Measurements from ENCODE around the gene DEDD2.

Gene DEDD2

DNA sequence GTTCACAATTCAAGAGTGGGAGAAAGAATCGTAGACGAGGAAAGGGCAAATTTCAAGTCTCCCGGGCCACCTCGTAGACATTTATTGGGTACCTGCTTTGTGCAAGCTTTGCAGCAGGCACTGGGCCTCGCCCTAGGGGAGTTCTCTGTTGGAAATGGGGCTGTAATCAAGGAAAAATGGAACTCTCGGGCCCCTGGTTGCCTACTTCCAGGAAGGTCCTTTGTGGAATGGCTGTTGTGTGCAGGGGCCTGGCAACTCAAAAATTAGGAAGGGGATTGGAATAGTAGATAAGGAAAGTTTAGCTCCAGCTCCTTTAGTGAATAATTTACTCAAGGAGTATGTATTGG lies 3.2 kb upstream of the DEDD2 start:
- TF ChIP-seq CTCF (conservative IDR thresholded peaks at IDR 0.05; ENCODE audit: low read depth, low read length), result no peak
- DNase-seq (ENCODE audit: low read depth), result no peak
- H3K4me3 ChIP-seq (ENCODE audit: low read length), result peak overlapping the region; percentile 93

GRCh38 chr19:42219812-42220750 lies 2.6 kb upstream of the DEDD2 start, which contains the start of gene ZNF526:
ZNF526 (plus strand) TSS chr19:42220312; CDS start chr19:42224404, 4,092 bp downstream.
- no peak for TF ChIP-seq CTCF (conservative IDR thresholded peaks at IDR 0.05; ENCODE audit: low read depth, low read length)
- H3K4me3 ChIP-seq (ENCODE audit: low read length), result peak within 1 kb of the TSS; percentile 93
- peak; percentile 91 for DNase-seq (ENCODE audit: low read depth)

- TF ChIP-seq CTCF (conservative IDR thresholded peaks at IDR 0.05; ENCODE audit: low read depth, low read length), result no peak
- peak overlapping the region; percentile 93 for H3K4me3 ChIP-seq (ENCODE audit: low read length)
- no peak for DNase-seq (ENCODE audit: low read depth)
Measured at GRCh38 chr19:42216653-42217519, 591 bp downstream of the DEDD2 start.

DNA sequence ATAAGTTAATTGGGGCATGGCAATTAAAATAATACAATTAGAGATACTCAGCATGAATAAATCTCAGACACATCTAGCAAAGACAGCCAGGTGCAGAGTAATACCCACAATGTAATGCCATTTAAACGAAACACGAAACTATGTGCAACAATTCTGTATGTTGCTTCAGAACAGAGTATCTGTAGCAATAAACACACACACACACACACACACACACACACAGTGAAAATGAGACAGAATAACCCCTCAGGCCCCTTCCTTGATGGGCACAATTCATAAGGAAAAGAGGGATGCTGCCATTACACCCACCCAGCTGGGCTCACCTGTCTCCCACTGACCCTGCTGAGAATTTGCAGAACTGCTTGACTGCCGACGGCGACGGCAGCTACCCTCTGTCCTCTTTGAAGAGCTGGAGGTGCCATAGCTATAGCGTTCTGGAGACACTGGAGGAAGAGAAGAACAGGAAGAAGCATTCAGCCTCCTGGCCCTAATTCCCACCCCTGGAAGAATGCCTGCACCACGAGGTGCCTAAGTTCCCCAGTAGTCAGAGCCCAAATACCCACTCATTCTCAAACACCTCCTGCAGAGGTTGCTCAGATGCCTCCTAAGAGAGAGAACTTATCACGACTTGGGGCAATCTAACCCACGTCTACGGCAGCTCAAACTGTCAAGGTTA lies 2.5 kb downstream of the DEDD2 start:
- no peak for DNase-seq (ENCODE audit: low read depth)
- H3K4me3 ChIP-seq (ENCODE audit: low read length), result no peak overlapping the region
- no peak for TF ChIP-seq CTCF (conservative IDR thresholded peaks at IDR 0.05; ENCODE audit: low read depth, low read length)

- no peak for DNase-seq (ENCODE audit: low read depth)
- H3K4me3 ChIP-seq (ENCODE audit: low read length), result no peak overlapping the region
- no peak for TF ChIP-seq CTCF (conservative IDR thresholded peaks at IDR 0.05; ENCODE audit: low read depth, low read length)
Measured at GRCh38 chr19:42212886-42213285, 4.6 kb downstream of the DEDD2 start.

GRCh38 chr19:42208612-42209011 lies 8.9 kb downstream of the DEDD2 start:
- no peak overlapping the region for H3K4me3 ChIP-seq (ENCODE audit: low read length)
- no peak for DNase-seq (ENCODE audit: low read depth)
- no peak for TF ChIP-seq CTCF (conservative IDR thresholded peaks at IDR 0.05; ENCODE audit: low read depth, low read length)
